Measurements from ENCODE around the gene ADGRL1.
"Not testable (repeated sequence)": the region's sequence is repeated elsewhere in the genome, so short reads cannot be mapped to it uniquely, and the experiment has no call there.

Gene ADGRL1

GRCh38 chr19:14205452-14206287 lies at the start of gene ADGRL1:
TSS of gene ADGRL1 (minus strand) at chr19:14206169. CDS start at chr19:14183602, 22,567 bp downstream.
- not testable (repeated sequence) for H3K27me3 Mint-ChIP-seq, H3K36me3 Mint-ChIP-seq, H3K9me3 Mint-ChIP-seq
- Mint-ChIP-seq H3K4me1 (peaks cover 54% of the 10 kb centered on the region), H3K4me3 (peak within 1 kb of the TSS; percentile 95), H3K27ac (peak within 1 kb of the TSS; percentile 84)

DNA sequence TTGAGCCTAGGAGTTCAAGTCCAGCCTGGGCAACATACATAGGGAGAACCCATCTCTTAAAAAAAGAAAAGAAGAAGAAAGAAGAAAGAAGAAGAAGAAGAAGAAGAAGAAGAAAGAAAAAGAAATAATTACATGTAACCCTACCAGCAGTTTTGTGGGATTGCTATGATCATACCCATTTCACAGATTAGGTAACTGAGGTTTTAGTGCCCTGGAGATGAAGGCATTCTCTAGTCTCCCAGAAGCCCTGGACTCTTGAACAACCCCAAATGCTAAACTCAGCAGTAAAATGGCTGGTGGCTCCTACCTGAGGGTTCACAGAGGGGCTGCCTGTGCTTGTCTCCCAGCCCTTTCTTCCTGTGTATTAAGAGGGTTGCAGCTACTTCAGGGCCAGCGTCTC lies 49.3 kb upstream of the ADGRL1 start:
- peaks cover 14% of the 10 kb centered on the region for H3K4me1 Mint-ChIP-seq
- not testable (repeated sequence) for H3K9me3 Mint-ChIP-seq, H3K4me3 Mint-ChIP-seq, H3K27ac Mint-ChIP-seq, H3K36me3 Mint-ChIP-seq, H3K27me3 Mint-ChIP-seq

GRCh38 chr19:14253822-14254599 lies 48.0 kb upstream of the ADGRL1 start:
- not testable (repeated sequence) for H3K4me3 Mint-ChIP-seq, H3K36me3 Mint-ChIP-seq, H3K9me3 Mint-ChIP-seq, H3K27ac Mint-ChIP-seq, H3K27me3 Mint-ChIP-seq
- H3K4me1 Mint-ChIP-seq = peaks cover 14% of the 10 kb centered on the region

- not testable (repeated sequence) for H3K36me3 Mint-ChIP-seq, H3K9me3 Mint-ChIP-seq, H3K27ac Mint-ChIP-seq, H3K27me3 Mint-ChIP-seq, H3K4me3 Mint-ChIP-seq, H3K4me1 Mint-ChIP-seq
Measured at GRCh38 chr19:14252136-14252535, 46.2 kb upstream of the ADGRL1 start.

DNA sequence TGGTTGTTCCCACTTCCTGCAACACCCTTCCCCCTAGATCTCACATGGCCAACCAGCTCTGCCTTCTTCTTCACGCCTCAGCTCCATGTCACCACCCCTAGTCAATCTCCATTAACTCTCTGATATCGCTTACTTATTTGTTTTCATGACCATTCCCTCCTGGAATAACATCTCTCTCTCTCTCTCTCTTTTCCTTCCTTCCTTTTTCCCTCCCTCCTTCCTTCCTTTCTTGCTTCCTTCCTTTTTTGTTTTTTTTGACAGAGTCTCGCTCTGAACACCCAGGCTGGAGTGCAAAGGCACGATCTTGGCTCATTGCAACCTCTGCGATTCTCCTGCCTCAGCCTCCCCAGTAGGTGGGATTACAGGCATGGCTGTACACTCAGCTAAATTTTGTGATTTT lies 44.9 kb upstream of the ADGRL1 start:
- H3K4me3 Mint-ChIP-seq = peak overlapping the region; percentile 5
- peaks cover 7% of the 10 kb centered on the region for H3K4me1 Mint-ChIP-seq
- no peaks in the 10 kb centered on the region for H3K9me3 Mint-ChIP-seq
- peak overlapping the region; percentile 73 for H3K27ac Mint-ChIP-seq
- no peaks in the 10 kb centered on the region for H3K36me3 Mint-ChIP-seq
- no peaks in the 10 kb centered on the region for H3K27me3 Mint-ChIP-seq

GRCh38 chr19:14250315-14250714 lies 44.3 kb upstream of the ADGRL1 start:
- H3K4me1 Mint-ChIP-seq, H3K27me3 Mint-ChIP-seq, H3K9me3 Mint-ChIP-seq, H3K36me3 Mint-ChIP-seq: not testable (repeated sequence)
- Mint-ChIP-seq H3K4me3 (peak overlapping the region; percentile 71), H3K27ac (peak overlapping the region; percentile 73)

- H3K9me3 Mint-ChIP-seq, H3K36me3 Mint-ChIP-seq, H3K4me1 Mint-ChIP-seq, H3K27me3 Mint-ChIP-seq: not testable (repeated sequence)
- Mint-ChIP-seq H3K4me3 (peak overlapping the region; percentile 67), H3K27ac (peak overlapping the region; percentile 88)
Measured at GRCh38 chr19:14249891-14250290, 43.9 kb upstream of the ADGRL1 start.

DNA sequence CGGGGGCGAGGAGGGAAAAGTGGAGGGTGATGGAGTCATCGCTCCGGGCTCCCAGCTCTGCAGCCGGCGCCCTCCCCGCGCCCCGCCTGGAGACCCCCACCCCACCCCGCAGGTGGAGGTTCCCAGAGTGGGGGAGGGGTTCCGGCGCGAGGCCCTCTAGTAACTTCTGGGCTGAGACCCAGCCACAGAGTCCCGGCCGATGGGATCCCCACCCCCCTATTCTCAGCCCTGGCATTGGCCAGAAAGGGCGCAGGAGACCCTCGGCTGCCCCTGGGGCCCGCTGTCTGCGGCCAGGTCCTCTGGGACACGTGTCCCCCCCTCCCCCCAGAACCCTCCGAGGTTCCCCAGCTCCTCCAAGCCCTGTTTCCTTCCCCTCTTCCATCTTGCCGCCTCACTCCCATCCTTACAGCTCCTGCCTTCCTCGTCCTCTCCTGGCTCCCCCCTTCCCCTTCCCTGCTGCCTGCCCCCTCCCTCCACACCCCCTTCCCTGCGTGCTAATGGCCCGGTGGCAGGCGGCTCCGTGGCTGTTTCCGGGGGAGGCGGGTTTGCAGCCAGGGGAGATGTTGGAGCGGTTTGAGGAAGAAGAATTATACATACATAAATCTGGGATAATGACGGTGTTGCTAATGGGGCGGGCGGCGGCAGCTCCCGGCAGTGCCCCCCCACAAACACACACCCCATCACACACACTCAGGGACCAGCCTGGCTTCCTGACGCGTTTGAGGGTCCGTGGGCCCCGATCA lies 43.2 kb upstream of the ADGRL1 start:
- H3K27me3 Mint-ChIP-seq, H3K36me3 Mint-ChIP-seq, H3K4me1 Mint-ChIP-seq, H3K9me3 Mint-ChIP-seq: not testable (repeated sequence)
- Mint-ChIP-seq H3K27ac (peak overlapping the region; percentile 88), H3K4me3 (peak overlapping the region; percentile 79)

GRCh38 chr19:14248578-14249011 lies 42.6 kb upstream of the ADGRL1 start:
- Mint-ChIP-seq H3K27ac (peak overlapping the region; percentile 59), H3K4me1 (peaks cover 7% of the 10 kb centered on the region), H3K27me3 (no peaks in the 10 kb centered on the region), H3K36me3 (no peaks in the 10 kb centered on the region), H3K9me3 (no peaks in the 10 kb centered on the region), H3K4me3 (peak overlapping the region; percentile 79)

DNA sequence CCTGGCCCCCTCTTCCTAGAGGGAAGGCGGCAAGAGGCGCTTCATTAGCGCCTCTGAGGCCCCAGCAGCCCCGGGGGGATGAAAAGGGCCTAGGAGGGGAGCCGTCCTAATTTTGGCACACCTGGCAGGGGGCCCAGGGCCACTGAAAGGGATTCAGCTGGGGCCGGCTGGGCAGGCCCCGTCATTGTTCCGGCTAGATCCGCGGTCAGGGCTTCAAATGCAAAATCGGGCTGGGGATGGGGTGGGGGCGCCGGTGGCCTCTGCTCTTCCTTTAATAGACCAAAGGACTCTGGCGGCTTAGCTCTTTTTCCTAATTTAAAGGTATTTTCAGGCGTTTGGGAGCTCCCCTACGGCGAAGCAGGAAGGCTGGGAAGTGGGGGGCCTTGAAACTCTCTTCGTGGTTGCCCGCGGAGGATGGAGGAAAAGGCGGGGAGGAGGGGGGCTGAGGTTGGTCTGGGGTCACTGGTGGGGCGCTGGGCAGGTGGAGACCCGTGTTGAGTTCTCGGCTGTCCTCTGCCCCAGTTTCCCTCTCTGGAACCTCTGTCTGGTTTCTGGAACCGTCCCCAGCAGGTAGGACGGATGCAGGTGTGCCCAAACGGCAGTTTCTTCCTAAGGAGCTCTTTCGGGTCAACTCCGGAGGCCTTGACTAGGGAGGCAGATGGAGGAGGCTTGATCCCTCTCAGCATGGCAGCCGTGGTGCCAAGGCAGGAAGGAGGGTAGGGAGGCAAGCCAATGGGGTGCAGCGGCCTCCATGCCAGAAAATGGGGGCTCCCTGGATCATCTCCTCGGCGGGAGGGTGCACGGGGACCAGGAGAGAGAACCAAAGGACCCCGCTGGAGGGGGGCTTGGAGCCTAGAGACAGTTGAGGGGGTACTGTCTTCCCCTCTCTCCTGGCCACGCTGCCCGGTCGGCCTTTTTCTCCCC lies 41.8 kb upstream of the ADGRL1 start:
- not testable (repeated sequence) for H3K36me3 Mint-ChIP-seq, H3K4me1 Mint-ChIP-seq, H3K9me3 Mint-ChIP-seq, H3K27me3 Mint-ChIP-seq
- H3K4me3 Mint-ChIP-seq = peak overlapping the region; percentile 79
- H3K27ac Mint-ChIP-seq = peak overlapping the region; percentile 82

- not testable (repeated sequence) for H3K36me3 Mint-ChIP-seq, H3K9me3 Mint-ChIP-seq, H3K27ac Mint-ChIP-seq, H3K27me3 Mint-ChIP-seq, H3K4me1 Mint-ChIP-seq
- peak overlapping the region; percentile 23 for H3K4me3 Mint-ChIP-seq
Measured at GRCh38 chr19:14247205-14247547, 41.2 kb upstream of the ADGRL1 start.

GRCh38 chr19:14244393-14244792 lies 38.4 kb upstream of the ADGRL1 start:
- not testable (repeated sequence) for H3K36me3 Mint-ChIP-seq, H3K4me1 Mint-ChIP-seq, H3K27ac Mint-ChIP-seq, H3K27me3 Mint-ChIP-seq, H3K9me3 Mint-ChIP-seq, H3K4me3 Mint-ChIP-seq

- not testable (repeated sequence) for H3K27ac Mint-ChIP-seq, H3K27me3 Mint-ChIP-seq, H3K36me3 Mint-ChIP-seq, H3K4me1 Mint-ChIP-seq, H3K9me3 Mint-ChIP-seq, H3K4me3 Mint-ChIP-seq
Measured at GRCh38 chr19:14243718-14244117, 37.7 kb upstream of the ADGRL1 start.

- Mint-ChIP-seq H3K9me3 (no peaks in the 10 kb centered on the region), H3K27ac (no peak overlapping the region), H3K27me3 (no peaks in the 10 kb centered on the region), H3K36me3 (no peaks in the 10 kb centered on the region), H3K4me3 (no peak overlapping the region), H3K4me1 (no peaks in the 10 kb centered on the region)
Measured at GRCh38 chr19:14237014-14237941, 31.3 kb upstream of the ADGRL1 start.
